ENCODE results near the gene CMTM8.

- TF ChIP-seq, protein P1, sequence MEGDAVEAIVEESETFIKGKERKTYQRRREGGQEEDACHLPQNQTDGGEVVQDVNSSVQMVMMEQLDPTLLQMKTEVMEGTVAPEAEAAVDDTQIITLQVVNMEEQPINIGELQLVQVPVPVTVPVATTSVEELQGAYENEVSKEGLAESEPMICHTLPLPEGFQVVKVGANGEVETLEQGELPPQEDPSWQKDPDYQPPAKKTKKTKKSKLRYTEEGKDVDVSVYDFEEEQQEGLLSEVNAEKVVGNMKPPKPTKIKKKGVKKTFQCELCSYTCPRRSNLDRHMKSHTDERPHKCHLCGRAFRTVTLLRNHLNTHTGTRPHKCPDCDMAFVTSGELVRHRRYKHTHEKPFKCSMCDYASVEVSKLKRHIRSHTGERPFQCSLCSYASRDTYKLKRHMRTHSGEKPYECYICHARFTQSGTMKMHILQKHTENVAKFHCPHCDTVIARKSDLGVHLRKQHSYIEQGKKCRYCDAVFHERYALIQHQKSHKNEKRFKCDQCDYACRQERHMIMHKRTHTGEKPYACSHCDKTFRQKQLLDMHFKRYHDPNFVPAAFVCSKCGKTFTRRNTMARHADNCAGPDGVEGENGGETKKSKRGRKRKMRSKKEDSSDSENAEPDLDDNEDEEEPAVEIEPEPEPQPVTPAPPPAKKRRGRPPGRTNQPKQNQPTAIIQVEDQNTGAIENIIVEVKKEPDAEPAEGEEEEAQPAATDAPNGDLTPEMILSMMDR (conservative IDR thresholded peaks at IDR 0.05 in 1 of 2, IDR thresholded peaks at IDR 0.05 in 1 of 2; ENCODE audit: low read depth in 1 of 2, low read length in 2 of 2) = no peak
- TF ChIP-seq EZH2 (IDR thresholded peaks at IDR 0.05; ENCODE audit: low read length, missing control alignments) = no peak
Measured at GRCh38 chr3:32381922-32382321, 143.4 kb downstream of the CMTM8 start.

Measured in fibroblast of lung (primary cell).